CD4-positive, alpha-beta T cell treated with Interleukin-12 subunit alpha and Interleukin-12 subunit beta, for 1 hour (primary cell): ENCODE data around the gene TNFRSF14.

Experiments used
- DNase-seq: peaks from one replicate; pipeline ENCODE4 v3.0.0-alpha.2; 2020

Gene TNFRSF14

GRCh38 chr1:2556277-2556677 lies at the start of gene TNFRSF14:
Gene TNFRSF14, plus strand, starts transcription at chr1:2556371. Its CDS starts 294 bp downstream, at chr1:2556665.
- DNase-seq, result peak; percentile 83

- no peak for DNase-seq
These were observed 49.1 kb upstream of the TNFRSF14 start for GRCh38 chr1:2506901-2507565.

GRCh38 chr1:2507744-2508155 lies 48.4 kb upstream of the TNFRSF14 start:
- DNase-seq, result no peak

GRCh38 chr1:2508180-2508579 lies 48.0 kb upstream of the TNFRSF14 start:
- no peak for DNase-seq

GRCh38 chr1:2508751-2509150 lies 47.4 kb upstream of the TNFRSF14 start:
- DNase-seq, result no peak

GRCh38 chr1:2509589-2509988 lies 46.6 kb upstream of the TNFRSF14 start:
- no peak for DNase-seq

- DNase-seq, result no peak
These were observed 45.6 kb upstream of the TNFRSF14 start for GRCh38 chr1:2510366-2511155.

- DNase-seq, result no peak
These were observed 43.2 kb upstream of the TNFRSF14 start for GRCh38 chr1:2512862-2513421.

- DNase-seq, result no peak
These were observed 42.1 kb upstream of the TNFRSF14 start for GRCh38 chr1:2513939-2514652.

GRCh38 chr1:2514863-2515762 lies 41.1 kb upstream of the TNFRSF14 start:
- DNase-seq, result no peak

- no peak for DNase-seq
These were observed 40.4 kb upstream of the TNFRSF14 start for GRCh38 chr1:2515763-2516080.

- DNase-seq, result no peak
These were observed 40.0 kb upstream of the TNFRSF14 start for GRCh38 chr1:2516124-2516523.

GRCh38 chr1:2516946-2517345 lies 39.2 kb upstream of the TNFRSF14 start:
- no peak for DNase-seq

- no peak for DNase-seq
These were observed 38.2 kb upstream of the TNFRSF14 start for GRCh38 chr1:2517966-2518365.

GRCh38 chr1:2518528-2518927 lies 37.6 kb upstream of the TNFRSF14 start:
- DNase-seq, result no peak

GRCh38 chr1:2519029-2519685 lies 37.0 kb upstream of the TNFRSF14 start:
- DNase-seq, result no peak

- DNase-seq, result no peak
These were observed 36.4 kb upstream of the TNFRSF14 start for GRCh38 chr1:2519729-2520128.

- no peak for DNase-seq
These were observed 36.0 kb upstream of the TNFRSF14 start for GRCh38 chr1:2520206-2520605.

- DNase-seq, result no peak
These were observed 35.4 kb upstream of the TNFRSF14 start for GRCh38 chr1:2520806-2521205.

GRCh38 chr1:2522230-2522629 lies 33.9 kb upstream of the TNFRSF14 start:
- DNase-seq, result no peak

- no peak for DNase-seq
These were observed 32.8 kb upstream of the TNFRSF14 start for GRCh38 chr1:2523191-2523890.
